Activated CD8-positive, alpha-beta memory T cell treated with anti-CD3 and anti-CD28 coated beads, Interleukin-2, amount 50 U/mL, for 1 hour (primary cell): Measurements from ENCODE around the gene COMT.
A peak's percentile ranks its signal among the peaks of the same experiment; 100 is the strongest.
"Not testable (repeated sequence)": the region's sequence is repeated elsewhere in the genome, so short reads cannot be mapped to it uniquely, and the experiment has no call there.

Source experiments
- DNase-seq: peaks from one replicate; pipeline ENCODE4 v3.0.0-alpha.2; 2020; ENCODE audit errors: extremely low read depth

COMT gene

GRCh38 chr22:19907902-19908301, 33.7 kb upstream of the COMT start:
- DNase-seq = not testable (repeated sequence)

GRCh38 chr22:19909350-19910179, 32.0 kb upstream of the COMT start:
- DNase-seq = peak; percentile 63

GRCh38 chr22:19910180-19910744, 31.3 kb upstream of the COMT start:
- DNase-seq = no peak

GRCh38 chr22:19911540-19912270, 29.9 kb upstream of the COMT start:
- DNase-seq = no peak

DNA sequence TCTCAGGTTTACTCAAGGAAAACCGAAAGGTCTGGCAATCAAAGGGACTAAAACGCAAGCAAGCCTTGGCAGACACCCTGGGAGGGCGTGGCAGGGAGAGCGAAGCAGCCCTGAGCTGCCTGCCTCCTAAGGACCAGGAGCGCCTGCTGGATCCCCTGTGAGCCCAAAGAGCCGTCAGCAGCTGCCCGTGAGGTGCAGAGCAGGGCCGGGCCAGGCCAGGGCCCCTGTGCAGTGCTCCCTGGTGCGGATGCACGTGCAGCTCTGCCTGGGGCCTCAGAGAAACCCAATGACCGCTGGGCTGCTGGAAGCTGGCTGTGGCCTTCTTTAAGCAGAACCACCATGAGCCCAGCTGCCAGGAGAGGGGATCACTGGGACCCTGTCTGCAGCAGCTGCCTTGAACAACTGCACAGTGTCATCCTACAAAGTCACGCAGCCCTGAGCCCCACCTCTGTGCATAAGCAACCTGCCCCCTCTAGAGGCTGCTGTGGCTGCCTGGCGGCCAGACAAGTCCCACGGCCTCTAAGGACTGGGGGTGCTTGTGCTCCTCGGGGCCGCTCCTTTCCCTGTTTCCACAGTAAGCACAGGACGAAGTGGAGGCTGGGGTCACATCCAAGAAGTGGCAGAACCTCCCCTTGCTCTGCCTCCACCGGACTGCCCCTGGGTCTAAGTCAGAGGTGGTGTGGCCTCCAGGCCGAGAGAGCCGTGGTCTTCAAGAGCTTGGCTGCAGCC, 29.1 kb upstream of the COMT start:
- no peak for DNase-seq

DNA sequence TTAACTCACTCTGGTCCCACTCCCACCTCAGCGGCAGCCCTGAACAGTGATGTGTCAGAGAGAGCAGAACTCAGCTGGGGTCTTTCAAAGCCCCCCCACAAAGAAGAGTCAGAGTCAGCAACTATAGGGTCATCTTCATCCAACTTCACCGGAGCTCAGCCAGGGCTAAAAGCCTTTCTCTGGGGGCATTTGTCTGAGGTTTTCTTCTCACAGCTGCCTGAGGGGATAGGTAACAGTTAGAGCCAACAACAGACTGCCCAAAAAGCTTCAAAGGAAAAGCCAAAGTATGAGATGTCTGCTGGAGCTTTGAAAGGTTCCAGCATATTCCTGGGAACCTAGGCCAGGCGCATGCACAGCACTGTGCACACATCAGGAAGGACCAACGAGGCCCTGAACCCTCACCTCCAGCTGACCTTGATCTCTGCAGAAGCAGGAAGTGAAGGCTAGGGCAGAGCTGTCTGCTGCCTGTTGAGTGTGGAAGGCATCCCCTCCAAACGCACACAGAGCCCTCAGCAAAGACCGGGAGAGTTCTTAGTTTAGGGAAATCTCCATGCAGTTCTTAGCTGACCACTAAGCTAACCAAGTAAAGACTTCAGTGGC, 28.1 kb upstream of the COMT start:
- no peak for DNase-seq

DNA sequence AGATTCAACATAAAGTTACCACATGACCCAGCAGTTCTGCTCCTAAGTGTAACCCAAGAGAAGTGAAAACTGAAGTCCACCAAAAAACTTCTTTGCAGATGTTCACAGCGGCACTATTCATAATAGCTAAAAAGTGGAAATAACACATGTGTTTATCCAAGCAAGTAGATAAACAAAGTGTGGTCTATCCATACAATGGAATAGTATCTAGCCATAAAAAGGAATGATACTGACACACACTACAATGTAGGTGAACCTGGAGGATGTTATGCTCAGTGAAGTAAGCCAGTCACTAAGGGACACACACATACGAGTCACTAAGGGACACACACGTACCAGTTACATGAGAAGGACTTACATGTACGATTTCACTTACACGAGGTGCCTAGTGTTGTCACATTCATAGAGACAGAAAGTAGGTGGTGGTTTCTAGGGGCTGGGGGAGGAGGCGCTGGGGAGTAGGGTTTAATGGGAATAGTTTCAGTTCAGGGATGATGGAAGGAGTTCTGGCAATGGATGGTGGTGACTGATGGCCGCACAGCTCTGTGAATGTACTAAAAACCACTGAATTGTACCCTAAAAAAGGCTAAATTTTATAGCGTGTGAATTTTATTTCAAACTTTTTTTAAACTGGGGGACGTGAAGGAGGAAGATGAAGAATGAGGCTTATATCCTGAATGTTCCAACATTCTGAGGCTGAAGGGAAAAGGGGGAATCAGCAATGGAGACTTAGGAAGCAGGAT, 27.2 kb upstream of the COMT start:
- DNase-seq = no peak

- DNase-seq = no peak
Observed at GRCh38 chr22:19915287-19915954, 26.2 kb upstream of the COMT start.

DNA sequence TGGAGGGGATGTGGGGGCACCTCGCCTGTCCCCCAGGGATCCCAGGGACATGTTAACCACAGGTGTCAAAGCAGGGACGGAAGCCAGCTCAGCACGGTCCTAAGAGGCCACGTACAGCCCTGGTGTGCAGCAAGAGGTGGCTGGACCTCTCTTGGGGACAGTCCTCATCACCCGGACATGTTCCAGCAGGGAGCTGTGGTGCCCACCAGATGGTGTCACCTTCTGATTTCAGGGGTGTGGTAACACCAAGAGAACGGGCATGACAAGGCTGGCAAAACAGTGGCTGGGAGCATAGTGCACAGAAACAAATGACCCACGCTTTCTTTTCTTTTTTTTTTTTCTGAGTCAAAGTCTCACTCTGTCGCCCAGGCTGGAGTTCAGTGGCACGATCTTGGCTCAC, 25.6 kb upstream of the COMT start:
- no peak for DNase-seq

DNA sequence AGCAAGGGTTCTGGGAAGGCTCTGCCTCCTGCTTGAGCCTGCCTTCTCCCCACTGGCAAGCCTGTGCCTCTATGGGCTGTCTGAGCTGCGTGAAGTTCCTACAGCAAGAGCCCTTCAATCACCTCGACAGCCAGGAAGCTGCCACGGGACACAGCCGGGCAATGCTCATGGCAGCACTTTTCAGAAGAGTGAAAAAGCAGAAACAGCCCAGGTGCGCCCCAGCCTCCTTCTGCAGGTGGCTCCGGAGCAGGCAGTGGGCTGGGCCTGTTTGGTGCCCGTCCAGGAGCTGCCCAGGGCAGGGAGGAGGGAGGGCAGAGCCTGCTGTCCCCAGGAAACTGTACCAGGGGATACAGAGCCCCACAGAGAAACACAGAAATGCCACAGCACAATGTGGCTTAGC, 24.6 kb upstream of the COMT start:
- no peak for DNase-seq

DNA sequence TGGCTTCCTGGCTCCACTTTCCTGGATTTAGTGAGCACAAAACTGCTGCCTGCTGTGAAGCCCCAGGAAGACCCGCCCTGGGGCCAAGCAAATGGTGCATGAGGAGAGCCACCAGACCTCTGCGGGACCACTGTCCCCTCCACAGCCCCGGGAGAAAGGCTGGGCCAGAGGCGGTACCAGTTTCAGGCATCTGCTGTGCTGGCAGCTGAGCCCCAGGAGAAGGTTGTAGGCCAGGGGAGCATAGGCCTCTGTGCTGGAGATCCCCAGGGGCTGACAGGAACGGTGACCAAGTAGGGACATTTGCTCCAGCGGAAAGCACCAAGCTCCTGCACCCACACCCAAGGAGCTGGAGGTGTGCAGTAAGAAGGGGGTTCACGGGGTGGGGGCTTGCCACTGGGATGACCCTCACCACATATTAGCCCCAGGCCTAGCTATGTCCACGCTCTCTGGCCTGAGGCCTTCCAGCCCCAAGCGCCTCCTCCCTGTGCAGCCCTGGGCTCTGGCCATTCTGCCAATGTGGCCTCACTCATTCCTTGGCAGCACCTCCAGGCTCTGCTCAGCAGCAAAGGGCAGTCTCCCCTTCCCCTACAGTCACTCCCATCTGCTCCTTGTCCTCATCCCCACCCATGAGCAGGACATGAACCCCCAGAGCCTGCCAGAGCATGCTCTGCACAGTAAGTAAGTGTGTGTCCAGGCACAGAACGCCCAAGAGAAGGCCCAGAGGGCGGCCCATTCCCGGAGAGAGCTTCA, 24.0 kb upstream of the COMT start:
- no peak for DNase-seq

DNA sequence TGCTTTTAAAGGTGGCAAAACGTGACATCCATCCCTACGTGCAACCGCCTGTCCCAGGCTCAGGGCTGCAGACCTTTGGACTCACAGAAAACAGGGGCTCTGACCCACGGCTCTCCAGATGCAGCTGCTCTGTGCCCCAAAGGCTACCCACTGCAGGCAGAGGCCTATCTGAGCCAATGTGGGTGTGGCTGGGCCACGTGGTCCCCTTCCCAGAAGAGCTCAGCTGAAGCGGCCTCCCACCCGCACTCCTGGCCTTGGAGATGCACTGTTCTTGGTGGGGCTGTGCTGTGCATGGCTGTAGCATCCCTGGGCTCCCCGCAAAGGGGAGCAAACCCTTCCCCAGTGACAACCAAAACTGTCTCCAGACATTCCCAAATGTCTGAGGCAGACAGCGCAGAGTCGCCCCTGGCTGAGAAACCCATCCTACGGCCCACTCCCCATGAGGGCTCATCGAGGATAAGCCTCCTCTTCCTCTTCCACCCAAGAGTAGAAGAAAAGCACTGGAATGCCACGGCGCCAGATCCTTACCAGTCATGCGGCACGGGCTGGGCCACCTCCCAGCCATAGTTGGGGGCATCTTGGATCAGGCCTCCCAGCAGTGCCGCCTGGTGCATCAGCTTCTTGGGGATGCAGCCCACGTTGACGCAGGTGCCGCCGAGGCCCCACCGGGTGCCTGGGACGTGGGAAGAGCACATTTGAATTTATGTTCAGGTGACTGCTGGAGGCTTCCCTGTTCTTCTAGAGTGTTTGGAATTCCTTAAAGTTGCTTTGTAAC, 23.1 kb upstream of the COMT start:
- DNase-seq = no peak

- DNase-seq = no peak
Observed at GRCh38 chr22:19919701-19920363, 21.7 kb upstream of the COMT start.

GRCh38 chr22:19921544-19922081, 20.0 kb upstream of the COMT start:
- no peak for DNase-seq

DNA sequence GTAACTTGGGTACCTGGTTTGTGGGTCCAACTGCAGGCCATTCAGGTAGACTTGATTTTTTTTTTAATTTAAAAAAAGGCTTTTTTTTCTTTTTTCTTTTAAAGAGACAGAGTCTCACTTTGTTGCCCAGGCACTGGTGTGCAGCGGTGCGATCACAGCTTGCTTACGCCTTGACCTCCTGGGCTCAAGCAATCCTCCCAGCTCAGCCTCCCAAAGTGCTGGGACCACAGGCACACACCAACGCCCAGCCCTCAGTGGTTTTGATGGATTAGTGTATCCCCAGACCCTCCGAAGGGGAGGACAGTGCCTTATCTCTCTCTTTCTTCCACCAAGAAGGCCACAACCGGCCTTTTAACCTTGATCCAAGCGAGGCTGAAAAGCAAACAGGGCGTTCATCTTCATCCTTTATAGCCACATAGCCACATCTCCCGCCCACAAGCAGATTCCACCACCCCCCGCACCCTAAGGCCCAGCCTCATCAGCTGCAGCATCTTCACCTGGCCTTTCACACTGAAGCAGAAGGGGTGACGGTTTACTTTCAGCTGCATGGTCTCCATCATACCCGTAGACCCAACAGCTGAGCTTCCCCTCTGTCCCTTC, 17.6 kb upstream of the COMT start:
- DNase-seq = no peak

GRCh38 chr22:19926028-19926427, 15.5 kb upstream of the COMT start:
- DNase-seq = not testable (repeated sequence)

- DNase-seq = no peak
Observed at GRCh38 chr22:19927696-19928095, 13.9 kb upstream of the COMT start.

DNA sequence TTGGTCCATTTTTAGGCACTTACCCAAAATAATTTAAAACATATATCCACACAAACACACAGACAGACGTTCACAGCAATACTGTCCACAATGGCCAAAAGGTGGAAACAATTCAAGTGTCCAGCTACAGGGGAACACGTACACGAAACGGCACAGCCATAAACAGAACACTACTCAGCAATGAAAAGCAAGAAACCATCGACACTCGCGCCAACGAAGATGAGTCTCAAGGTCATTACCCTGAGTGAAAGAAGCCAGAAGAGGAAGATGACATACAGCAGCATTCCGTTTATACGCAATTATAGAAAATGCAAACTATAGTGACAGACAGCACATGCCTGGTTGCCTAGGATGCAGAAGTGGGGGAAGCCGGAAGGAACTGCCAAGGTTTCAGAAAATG, 13.4 kb upstream of the COMT start:
- DNase-seq = no peak
